ENCODE results near the gene TMEM86B. TPM values are rescaled to one million over a fixed set of nuclear protein-coding genes. Genes with fewer than 3 reads are reported as not detected.
"Not testable (repeated sequence)": the region's sequence is repeated elsewhere in the genome, so short reads cannot be mapped to it uniquely, and the experiment has no call there.

Gene TMEM86B
- total RNA-seq, 1 experiment from 2014 or later = 1.8 TPM

- Histone ChIP-seq H3K4me1 (replicated peaks) (peaks cover 33% of the 10 kb centered on the region), H3K36me3 (no peaks in the 10 kb centered on the region), H3K27ac (peak within 1 kb of the TSS; percentile 31), H3K27me3 (replicated peaks) (no peaks in the 10 kb centered on the region), H3K4me3 (no peak within 1 kb of the TSS), H3K9me3 (replicated peaks) (no peaks in the 10 kb centered on the region)
- DNase-seq (ENCODE audit: low read depth in 1 of 2, low spot score in 2 of 2) = no peak
Observed at GRCh38 chr19:55208880-55209692, 19.5 kb downstream of the TMEM86B start, which contains the start of gene PTPRH. Gene PTPRH, minus strand, starts transcription at chr19:55209501. Its CDS starts 68 bp downstream, at chr19:55209433.

DNA sequence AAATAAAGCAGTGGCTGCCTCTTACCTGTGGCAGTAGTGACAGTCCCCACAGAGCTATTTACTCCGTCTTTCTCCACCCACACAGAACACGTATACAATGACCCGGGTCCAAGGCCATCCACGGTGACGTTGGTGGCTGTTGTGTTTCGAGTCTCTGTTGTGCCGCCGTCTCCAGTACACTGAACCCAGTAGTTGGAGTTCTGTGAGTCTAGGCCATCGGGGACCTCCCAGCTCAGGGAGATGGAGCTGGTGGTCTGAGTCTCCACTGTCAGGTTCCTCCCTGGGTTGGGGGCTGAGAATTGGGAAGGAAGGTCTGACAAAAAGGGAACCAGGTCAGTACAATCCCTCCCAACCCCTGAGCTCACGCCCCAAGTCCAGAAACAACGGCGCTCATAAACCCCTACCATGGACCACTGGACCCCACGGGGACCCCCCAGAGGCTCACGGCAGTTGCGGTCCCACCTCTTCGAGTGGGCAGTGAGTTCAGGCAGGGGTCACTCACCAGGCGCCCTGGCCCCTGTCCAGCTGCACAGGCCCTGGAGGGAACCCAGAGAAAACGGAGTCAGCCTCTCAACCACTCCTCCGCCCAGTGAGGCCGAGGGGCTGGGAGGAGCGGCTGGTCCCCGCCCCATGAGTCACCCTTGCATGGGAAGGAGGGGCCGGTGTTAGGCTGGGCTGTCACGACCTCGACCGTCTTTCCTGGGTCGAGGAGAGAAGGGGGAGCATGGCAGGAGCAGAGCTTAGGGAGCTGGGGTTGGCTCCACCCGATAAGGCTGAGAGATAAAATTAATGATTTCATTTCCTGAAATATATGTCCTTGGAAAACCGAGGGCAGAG lies 21.7 kb downstream of the TMEM86B start:
- peak overlapping the region; percentile 15 for H3K4me3 ChIP-seq
- no peak overlapping the region for H3K27ac ChIP-seq
- DNase-seq (ENCODE audit: low read depth in 1 of 2, low spot score in 2 of 2) = peak; percentile 88 to 93
- H3K36me3 ChIP-seq = no peaks in the 10 kb centered on the region
- H3K4me1 ChIP-seq (replicated peaks) = peaks cover 33% of the 10 kb centered on the region
- no peaks in the 10 kb centered on the region for H3K27me3 ChIP-seq (replicated peaks)
- H3K9me3 ChIP-seq (replicated peaks) = no peaks in the 10 kb centered on the region

- H3K4me3 ChIP-seq; H3K36me3 ChIP-seq; H3K27me3 ChIP-seq (replicated peaks); H3K27ac ChIP-seq; H3K9me3 ChIP-seq (replicated peaks); H3K4me1 ChIP-seq (replicated peaks); DNase-seq (ENCODE audit: low read depth in 1 of 2, low spot score in 2 of 2): not testable (repeated sequence)
Observed at GRCh38 chr19:55202199-55202598, 26.4 kb downstream of the TMEM86B start.

GRCh38 chr19:55199620-55200204 lies 28.9 kb downstream of the TMEM86B start:
- no peaks in the 10 kb centered on the region for H3K36me3 ChIP-seq
- H3K27ac ChIP-seq = no peak overlapping the region
- H3K4me1 ChIP-seq (replicated peaks) = no peaks in the 10 kb centered on the region; the same call in 1 of the 2 replicates
- no peaks in the 10 kb centered on the region for H3K27me3 ChIP-seq (replicated peaks)
- DNase-seq (ENCODE audit: low read depth in 1 of 2, low spot score in 2 of 2) = no peak
- H3K4me3 ChIP-seq = no peak overlapping the region
- no peaks in the 10 kb centered on the region for H3K9me3 ChIP-seq (replicated peaks)

GRCh38 chr19:55198651-55199050 lies 29.9 kb downstream of the TMEM86B start:
- H3K27me3 ChIP-seq (replicated peaks) = no peaks in the 10 kb centered on the region
- no peak overlapping the region for H3K27ac ChIP-seq
- no peaks in the 10 kb centered on the region for H3K36me3 ChIP-seq
- no peaks in the 10 kb centered on the region for H3K9me3 ChIP-seq (replicated peaks)
- no peaks in the 10 kb centered on the region; the same call in 1 of the 2 replicates for H3K4me1 ChIP-seq (replicated peaks)
- H3K4me3 ChIP-seq = no peak overlapping the region
- DNase-seq (ENCODE audit: low read depth in 1 of 2, low spot score in 2 of 2) = no peak

DNA sequence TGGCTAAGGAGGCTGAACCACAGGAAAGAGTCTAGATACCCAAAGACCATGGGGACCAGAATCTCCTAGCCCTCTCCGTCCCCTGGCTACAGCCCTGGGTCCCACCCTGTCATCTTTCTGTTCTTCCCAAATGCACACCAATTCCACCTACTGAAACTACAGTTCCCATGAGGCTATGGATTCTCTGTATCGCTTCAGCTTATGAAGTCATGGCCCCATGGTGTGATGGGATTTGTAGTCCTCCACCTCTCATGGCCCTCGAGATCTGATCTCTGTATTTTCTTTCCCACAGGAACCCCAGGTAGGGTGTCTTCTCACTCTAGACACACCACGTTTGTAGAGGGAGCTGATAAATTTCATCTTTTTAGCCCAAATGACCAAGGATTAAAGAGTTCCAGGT lies 31.0 kb downstream of the TMEM86B start:
- no peaks in the 10 kb centered on the region for H3K9me3 ChIP-seq (replicated peaks)
- H3K4me1 ChIP-seq (replicated peaks) = no peaks in the 10 kb centered on the region; the same call in 1 of the 2 replicates
- no peak for DNase-seq (ENCODE audit: low read depth in 1 of 2, low spot score in 2 of 2)
- H3K27me3 ChIP-seq (replicated peaks) = no peaks in the 10 kb centered on the region
- H3K4me3 ChIP-seq = no peak overlapping the region
- H3K36me3 ChIP-seq = no peaks in the 10 kb centered on the region
- H3K27ac ChIP-seq = no peak overlapping the region

DNA sequence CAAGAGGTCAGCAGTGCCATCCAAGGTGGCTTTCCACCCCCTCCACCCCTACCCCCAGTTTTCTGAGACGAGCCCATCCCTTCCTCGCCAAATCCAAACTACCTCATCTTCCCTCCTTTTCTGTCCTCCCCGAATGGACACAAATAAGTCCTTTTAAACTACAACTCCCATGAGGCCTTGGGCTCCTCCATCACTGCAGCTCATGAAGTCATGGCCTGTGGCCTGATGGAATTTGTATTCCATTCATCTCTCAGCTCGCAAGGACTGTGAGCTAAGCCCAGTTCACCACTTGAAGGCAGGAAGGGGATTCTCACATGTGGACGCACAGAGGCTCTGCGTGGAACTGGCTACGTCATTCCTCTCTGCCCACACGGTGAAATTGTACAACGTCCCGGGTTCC lies 31.8 kb downstream of the TMEM86B start:
- no peak for DNase-seq (ENCODE audit: low read depth in 1 of 2, low spot score in 2 of 2)
- H3K36me3 ChIP-seq = no peaks in the 10 kb centered on the region
- no peaks in the 10 kb centered on the region for H3K27me3 ChIP-seq (replicated peaks)
- no peaks in the 10 kb centered on the region for H3K9me3 ChIP-seq (replicated peaks)
- no peak overlapping the region for H3K4me3 ChIP-seq
- no peak overlapping the region for H3K27ac ChIP-seq
- H3K4me1 ChIP-seq (replicated peaks) = no peaks in the 10 kb centered on the region; the same call in 1 of the 2 replicates

DNA sequence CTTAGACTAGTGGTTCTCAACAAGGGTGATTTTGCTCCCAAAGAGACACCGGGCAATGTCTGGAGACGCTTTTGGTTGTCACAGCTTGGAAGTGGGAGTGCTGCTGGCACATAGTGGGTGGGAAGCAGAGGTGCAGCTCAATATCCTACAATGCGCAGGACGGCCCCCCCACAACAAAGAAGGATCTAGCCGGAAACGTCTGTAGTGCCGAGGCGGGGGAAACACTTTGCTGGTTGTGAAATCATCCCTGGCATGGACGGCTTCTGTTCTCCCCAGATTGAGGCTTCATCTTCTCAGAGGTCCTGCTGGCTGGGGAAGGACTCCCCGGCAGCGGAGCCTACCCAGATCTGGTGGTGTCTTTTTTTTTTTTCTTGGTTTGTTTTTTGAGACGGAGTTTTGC lies 35.1 kb downstream of the TMEM86B start:
- H3K4me1 ChIP-seq (replicated peaks) = peaks cover 10% of the 10 kb centered on the region
- no peaks in the 10 kb centered on the region for H3K36me3 ChIP-seq
- H3K9me3 ChIP-seq (replicated peaks) = no peaks in the 10 kb centered on the region
- no peak overlapping the region for H3K27ac ChIP-seq
- no peaks in the 10 kb centered on the region for H3K27me3 ChIP-seq (replicated peaks)
- H3K4me3 ChIP-seq = no peak overlapping the region
- DNase-seq (ENCODE audit: low read depth in 1 of 2, low spot score in 2 of 2) = no peak

GRCh38 chr19:55189403-55189835 lies 39.1 kb downstream of the TMEM86B start:
- 0 out of 2 replicates have a peak overlapping the region, but pooled peaks have one; percentile 9 for H3K27ac ChIP-seq
- DNase-seq (ENCODE audit: low read depth in 1 of 2, low spot score in 2 of 2) = peak; percentile 49 to 74
- no peak overlapping the region for H3K4me3 ChIP-seq
- H3K4me1 ChIP-seq (replicated peaks) = peaks cover 10% of the 10 kb centered on the region
- H3K36me3 ChIP-seq = no peaks in the 10 kb centered on the region
- no peaks in the 10 kb centered on the region for H3K27me3 ChIP-seq (replicated peaks)
- H3K9me3 ChIP-seq (replicated peaks) = no peaks in the 10 kb centered on the region

DNA sequence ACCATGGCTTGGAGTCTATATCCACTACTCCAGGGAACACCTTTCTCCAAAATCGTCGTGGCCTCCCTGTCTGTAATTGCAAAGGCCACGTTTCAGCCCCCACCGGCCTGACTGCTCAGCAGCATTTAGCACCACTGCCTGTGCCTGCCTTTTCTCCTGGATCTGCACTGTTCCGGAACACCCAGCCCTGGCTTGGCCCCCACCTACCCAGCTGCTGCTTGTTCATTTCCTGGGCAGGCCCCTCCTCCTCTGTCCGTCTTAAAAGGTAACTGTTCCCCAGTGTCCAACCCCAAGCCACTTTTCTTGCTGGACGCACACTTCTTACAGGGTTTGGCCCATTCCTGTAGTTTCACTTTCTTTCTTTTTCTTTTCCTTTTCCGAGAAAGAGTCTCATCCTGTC lies 39.9 kb downstream of the TMEM86B start:
- Histone ChIP-seq H3K27me3 (replicated peaks) (peaks cover 4% of the 10 kb centered on the region; the same call in 1 of the 2 replicates), H3K27ac (no peak overlapping the region), H3K36me3 (no peaks in the 10 kb centered on the region), H3K4me1 (replicated peaks) (peaks cover 10% of the 10 kb centered on the region), H3K4me3 (no peak overlapping the region), H3K9me3 (replicated peaks) (no peaks in the 10 kb centered on the region)
- DNase-seq (ENCODE audit: low read depth in 1 of 2, low spot score in 2 of 2) = no peak

DNA sequence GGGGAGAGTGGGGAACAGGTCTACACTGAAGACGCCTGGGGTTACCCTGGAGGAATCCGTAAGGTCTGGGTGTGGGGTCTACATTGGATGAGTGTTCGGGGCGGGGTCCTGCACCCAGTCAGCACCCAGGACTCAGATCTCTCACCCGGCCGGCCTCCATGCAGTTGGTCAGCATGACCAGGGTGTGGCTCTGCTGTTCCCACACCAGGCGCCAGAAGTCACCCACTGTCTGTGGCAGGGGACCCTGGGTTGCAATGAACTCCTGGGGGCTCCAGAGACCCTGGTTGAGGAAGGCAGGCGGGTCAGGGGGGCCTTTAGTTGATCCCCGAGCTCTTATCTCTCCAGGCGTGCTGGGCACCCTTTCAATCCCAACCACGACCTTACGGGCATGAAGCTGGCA lies 42.5 kb downstream of the TMEM86B start:
- H3K27ac ChIP-seq = no peak overlapping the region
- no peak for DNase-seq (ENCODE audit: low read depth in 1 of 2, low spot score in 2 of 2)

GRCh38 chr19:55181740-55182139 lies 46.8 kb downstream of the TMEM86B start:
- DNase-seq (ENCODE audit: low read depth in 1 of 2, low spot score in 2 of 2) = no peak
- no peak overlapping the region for H3K4me3 ChIP-seq

More for the DNA sequence above, 42.5 kb downstream of the TMEM86B start:
- peaks cover 10% of the 10 kb centered on the region for H3K4me1 ChIP-seq (replicated peaks)
- peaks cover 9% of the 10 kb centered on the region for H3K27me3 ChIP-seq (replicated peaks)
- H3K36me3 ChIP-seq = no peaks in the 10 kb centered on the region
- no peak overlapping the region for H3K4me3 ChIP-seq
- no peaks in the 10 kb centered on the region for H3K9me3 ChIP-seq (replicated peaks)

GRCh38 chr19:55179606-55180484 lies 48.7 kb downstream of the TMEM86B start, which contains the start of gene SYT5:
Gene SYT5, minus strand, starts transcription at chr19:55180289. Its CDS starts 1,248 bp downstream, at chr19:55179041.
- peaks cover 14% of the 10 kb centered on the region for H3K4me1 ChIP-seq (replicated peaks)
- no peak within 1 kb of the TSS for H3K27ac ChIP-seq
- H3K4me3 ChIP-seq = no peak within 1 kb of the TSS
- DNase-seq (ENCODE audit: low read depth in 1 of 2, low spot score in 2 of 2) = no peak
- peaks cover 2% of the 10 kb centered on the region; the same call in 1 of the 2 replicates for H3K9me3 ChIP-seq (replicated peaks)
- peaks cover 29% of the 10 kb centered on the region for H3K27me3 ChIP-seq (replicated peaks)
- H3K36me3 ChIP-seq = no peaks in the 10 kb centered on the region

More at GRCh38 chr19:55181740-55182139, 46.8 kb downstream of the TMEM86B start:
- Histone ChIP-seq H3K27me3 (replicated peaks) (peaks cover 29% of the 10 kb centered on the region), H3K9me3 (replicated peaks) (peaks cover 2% of the 10 kb centered on the region; the same call in 1 of the 2 replicates), H3K36me3 (no peaks in the 10 kb centered on the region), H3K4me1 (replicated peaks) (peaks cover 14% of the 10 kb centered on the region), H3K27ac (no peak overlapping the region)
